Glomerular visceral epithelial cell (primary cell): Measurements from ENCODE around the gene RBM5.
"Not testable (repeated sequence)": the region's sequence is repeated elsewhere in the genome, so short reads cannot be mapped to it uniquely, and the experiment has no call there.

Experiments used
- DNase-seq: peaks from one replicate; pipeline ENCODE4 v3.0.0-alpha.2; 2016; ENCODE audit errors: extremely low spot score

Gene RBM5

GRCh38 chr3:50088725-50089608, at the start of gene RBM5:
Gene RBM5 (plus strand): TSS chr3:50088919. CDS start chr3:50090435, 1,516 bp downstream.
- DNase-seq, result peak; percentile 90

DNA sequence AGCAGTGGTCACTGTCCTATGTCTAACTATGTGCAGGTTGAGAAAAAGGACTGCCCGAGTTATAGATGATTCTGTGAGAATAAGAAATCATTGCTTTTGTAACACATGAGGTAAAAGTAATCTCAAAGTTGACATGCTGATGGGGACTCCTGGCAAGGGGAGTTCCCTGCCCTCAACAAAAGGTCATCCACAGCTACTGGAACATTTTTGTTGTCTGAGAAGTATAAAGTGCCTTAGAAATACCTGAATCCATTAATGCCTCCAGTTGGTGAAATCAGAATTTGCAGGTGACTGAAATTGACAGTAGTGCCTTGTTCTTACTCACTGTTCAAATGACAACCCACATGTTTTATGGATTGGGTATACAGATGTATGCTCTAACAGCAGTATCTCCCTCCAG, 43.7 kb upstream of the RBM5 start:
- DNase-seq, result no peak

- DNase-seq, result no peak
Observed at GRCh38 chr3:50047426-50047825, 41.3 kb upstream of the RBM5 start.

- no peak for DNase-seq
Observed at GRCh38 chr3:50050361-50050760, 38.4 kb upstream of the RBM5 start.

DNA sequence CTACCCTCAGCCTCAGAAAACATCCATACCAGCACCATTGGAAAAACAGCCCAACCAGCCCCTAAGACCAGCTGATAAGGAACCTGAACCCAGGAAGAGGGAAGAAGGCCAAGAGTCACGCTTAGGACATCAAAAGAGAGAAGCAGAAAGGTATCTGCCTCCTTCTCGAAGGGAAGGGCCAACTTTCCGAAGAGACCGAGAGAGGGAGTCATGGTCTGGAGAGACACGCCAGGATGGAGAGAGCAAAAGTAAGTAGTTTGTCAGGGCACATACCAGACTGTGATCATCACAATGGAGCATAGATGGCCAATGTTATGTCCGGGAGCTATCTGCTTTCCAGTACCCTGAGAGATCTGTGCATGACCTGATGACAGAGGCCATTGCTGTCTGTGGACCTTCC, 31.0 kb upstream of the RBM5 start:
- no peak for DNase-seq

- peak; percentile 80 for DNase-seq
Observed at GRCh38 chr3:50068134-50068533, 20.6 kb upstream of the RBM5 start.

- DNase-seq, result no peak
Observed at GRCh38 chr3:50078091-50078490, 10.6 kb upstream of the RBM5 start.

- no peak for DNase-seq
Observed at GRCh38 chr3:50078622-50079021, 10.1 kb upstream of the RBM5 start.

- not testable (repeated sequence) for DNase-seq
Observed at GRCh38 chr3:50084951-50085350, 3.8 kb upstream of the RBM5 start.

DNA sequence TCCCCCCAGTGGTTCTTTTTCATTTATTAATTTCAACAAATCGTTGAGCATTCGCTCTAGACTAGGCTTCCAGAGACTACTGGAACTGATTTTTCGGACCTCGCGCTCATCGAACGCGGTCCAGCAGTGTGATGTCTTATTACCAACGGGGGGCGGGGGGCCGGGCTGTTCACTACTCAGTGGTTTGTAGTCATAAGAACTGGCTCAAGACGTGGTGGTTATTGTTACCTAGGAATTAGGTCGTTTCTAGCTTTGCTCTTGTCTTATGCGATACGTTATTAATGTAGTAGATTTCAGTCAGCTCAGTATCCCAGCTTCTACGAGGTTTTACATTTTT, 858 bp downstream of the RBM5 start:
- peak; percentile 25 for DNase-seq

DNA sequence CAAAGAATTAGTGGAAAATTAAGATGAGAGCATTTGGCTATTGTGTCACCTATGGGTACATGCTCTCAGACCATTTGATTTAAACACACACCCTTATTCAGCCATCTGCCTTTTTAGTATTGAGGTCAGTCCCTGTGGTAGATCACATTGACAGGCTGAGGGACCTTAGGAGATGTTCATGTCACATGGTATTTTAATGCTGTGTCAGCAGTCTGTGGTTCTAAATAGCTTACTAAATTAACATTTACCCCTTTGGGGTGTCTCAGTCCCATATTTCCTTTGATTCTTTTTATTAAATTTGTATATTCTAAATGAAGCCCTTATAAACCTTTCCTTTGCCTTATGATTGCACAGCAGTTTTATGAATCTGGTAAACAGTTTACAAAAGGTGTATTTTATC, 2.3 kb downstream of the RBM5 start:
- no peak for DNase-seq

DNA sequence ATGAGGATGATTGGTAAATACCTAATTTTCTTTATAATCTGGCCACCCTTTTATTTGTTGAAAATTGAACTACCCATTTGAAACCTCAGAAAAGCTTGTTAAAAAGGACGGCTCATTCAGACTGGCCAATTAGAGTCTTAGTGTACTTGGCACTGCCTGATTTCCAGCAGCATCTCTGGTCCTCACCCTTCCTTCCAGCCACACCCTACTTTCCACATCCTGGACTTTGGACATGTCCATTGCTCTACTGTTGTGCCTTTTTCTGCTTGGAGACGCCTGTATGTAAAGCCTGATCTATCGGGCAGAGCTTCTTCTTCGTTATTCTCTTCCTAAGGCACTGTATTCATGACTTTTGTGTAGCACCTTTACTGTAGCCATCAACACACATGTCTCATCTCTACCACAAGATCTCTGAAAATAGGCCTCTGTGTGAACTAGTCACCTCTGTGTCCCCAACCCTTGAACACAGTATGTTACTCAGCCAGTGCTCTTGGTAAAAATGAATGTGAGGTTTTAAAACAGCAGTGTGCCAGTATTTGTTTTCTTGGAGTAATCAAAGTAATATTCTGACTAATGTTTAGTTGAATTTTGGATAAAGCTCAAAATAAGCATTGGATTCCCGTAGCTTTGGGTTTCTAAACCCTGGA, 6.8 kb downstream of the RBM5 start:
- DNase-seq, result no peak

- DNase-seq, result no peak
Observed at GRCh38 chr3:50100386-50100785, 11.7 kb downstream of the RBM5 start.

- DNase-seq, result no peak
Observed at GRCh38 chr3:50100956-50101845, 12.5 kb downstream of the RBM5 start.

DNA sequence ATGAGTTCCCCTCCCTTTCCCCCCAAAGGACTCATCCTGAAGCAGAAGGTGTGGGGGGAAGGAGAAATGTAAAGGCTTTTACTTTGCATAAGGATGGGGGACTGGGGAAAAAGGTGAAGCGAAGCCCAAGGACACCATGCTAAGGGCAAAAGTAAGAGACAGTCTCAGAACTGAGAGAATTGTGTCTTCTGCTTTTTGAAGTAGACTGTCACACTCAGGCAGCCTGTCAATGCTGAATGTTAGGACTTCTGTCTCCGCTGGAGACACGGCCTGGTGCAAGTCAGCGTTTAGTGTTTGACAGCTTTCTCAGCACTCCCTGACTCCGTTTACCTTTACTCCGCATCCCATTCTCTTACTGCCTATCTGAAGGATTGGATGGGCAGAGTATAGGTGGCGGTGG, 13.8 kb downstream of the RBM5 start:
- no peak for DNase-seq

GRCh38 chr3:50111757-50112156, 23.0 kb downstream of the RBM5 start:
- no peak for DNase-seq

DNA sequence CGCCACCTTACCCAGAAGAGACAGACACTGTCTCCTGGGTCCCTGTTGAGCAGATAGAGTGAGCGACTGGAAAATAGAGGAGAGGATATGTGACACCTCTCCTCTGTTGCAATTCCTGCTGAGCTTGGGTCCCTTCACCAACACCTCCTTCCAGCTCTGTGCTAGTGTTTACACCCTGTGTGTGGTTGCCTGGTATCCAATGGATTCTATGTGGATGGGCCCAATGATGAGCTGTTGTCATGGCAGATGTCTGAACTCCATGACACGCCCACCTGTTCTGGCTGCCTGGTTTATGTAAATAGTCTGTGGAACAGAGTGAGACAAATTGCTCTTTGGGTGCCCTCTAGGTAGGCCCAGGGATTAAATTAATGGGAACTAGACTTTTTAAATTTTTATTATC, 23.7 kb downstream of the RBM5 start:
- DNase-seq, result peak; percentile 33

- DNase-seq, result no peak
Observed at GRCh38 chr3:50117120-50117519, 28.4 kb downstream of the RBM5 start.

DNA sequence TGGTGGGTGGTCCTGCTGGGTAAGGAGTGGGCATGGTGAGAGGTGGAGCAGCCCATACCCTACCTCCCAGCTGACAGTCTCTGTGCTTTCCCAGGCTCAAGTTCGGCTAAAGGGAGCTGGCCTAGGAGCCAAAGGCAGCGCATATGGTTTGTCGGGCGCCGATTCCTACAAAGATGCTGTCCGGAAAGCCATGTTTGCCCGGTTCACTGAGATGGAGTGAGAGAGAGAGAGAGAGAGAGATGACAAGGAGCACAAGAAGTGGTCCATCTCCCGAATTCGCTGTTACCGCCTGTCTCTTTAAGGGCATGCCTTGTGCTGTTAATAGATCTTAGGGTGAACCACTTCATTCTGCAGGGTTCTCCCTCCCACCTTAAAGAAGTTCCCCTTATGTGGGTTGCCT, 29.5 kb downstream of the RBM5 start:
- DNase-seq, result no peak

DNA sequence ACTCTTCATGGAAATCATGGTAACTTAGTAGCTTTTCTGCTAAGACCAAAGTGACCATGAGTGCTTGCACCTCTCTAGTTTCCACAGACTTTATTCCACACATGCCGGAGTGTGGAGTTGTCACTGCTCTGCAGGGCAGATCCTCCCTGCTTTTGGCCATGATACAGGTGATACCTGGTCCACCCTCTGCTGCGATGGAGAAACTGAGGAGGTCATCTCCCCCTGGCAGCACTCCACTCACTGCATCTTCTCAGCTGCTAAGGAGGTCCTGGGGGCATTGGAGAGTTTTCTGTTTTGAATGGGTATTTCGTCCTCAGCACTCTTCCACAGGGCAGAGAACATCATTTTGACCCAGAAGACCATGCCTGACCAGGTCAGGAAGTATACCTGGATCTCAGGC, 31.1 kb downstream of the RBM5 start:
- DNase-seq, result no peak

DNA sequence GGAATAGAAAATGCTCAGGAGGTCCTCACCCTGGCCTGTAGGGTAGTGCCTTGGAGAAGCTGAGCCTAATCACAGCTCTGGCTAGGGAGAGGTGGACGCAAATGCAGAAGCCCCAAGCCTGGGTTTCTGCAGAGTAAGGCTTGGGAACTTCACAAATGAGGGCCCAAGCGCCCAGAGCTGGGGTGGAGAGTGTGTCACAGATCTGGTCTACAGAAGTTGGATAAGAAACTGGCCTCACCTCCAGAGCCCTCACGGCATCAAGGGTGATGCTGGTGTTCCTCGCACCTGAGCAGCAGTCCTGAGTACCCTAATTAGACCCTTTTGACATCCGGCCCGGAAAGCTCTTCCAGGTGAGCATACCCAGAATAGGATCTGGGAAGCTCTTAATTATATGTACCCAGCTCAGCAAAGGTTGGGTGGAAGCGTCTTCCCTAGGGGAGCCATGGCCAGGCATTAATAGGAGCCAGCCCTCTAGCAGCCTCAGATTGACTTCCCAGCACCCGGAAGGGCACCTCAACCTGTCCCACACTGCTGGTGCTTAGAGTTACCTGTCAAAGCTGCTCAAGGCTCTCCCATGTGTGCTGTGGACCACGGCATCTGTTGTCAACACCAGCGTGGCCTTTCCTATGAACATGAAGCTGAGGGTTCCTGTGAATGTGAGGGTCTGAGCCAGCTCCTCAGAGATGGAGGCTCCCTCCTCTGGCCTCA, 31.8 kb downstream of the RBM5 start:
- DNase-seq, result no peak
